Measurements from ENCODE around the gene SNAI3. TPM values are rescaled to one million over a fixed set of nuclear protein-coding genes. Genes with fewer than 3 reads are reported as not detected.

SNAI3 gene
- total and polyA plus RNA-seq, 9 of the 15 experiments (the other 6 are each of a cell fraction or from before 2014, with no cell fraction given): 0.04 to 4.1 (median 0.80) TPM; not detected in 1

GRCh38 chr16:88726981-88727380 lies 40.7 kb upstream of the SNAI3 start (continued):
- TF ChIP-seq HMGN3 (IDR thresholded peaks at IDR 0.05; ENCODE audit: borderline replicate concordance, extremely low read depth, insufficient read length, low read depth, low read length) (no peak), HNRNPH1 (optimal IDR thresholded peaks at IDR 0.05; ENCODE audit: low read depth, low read length) (no peak)

DNA sequence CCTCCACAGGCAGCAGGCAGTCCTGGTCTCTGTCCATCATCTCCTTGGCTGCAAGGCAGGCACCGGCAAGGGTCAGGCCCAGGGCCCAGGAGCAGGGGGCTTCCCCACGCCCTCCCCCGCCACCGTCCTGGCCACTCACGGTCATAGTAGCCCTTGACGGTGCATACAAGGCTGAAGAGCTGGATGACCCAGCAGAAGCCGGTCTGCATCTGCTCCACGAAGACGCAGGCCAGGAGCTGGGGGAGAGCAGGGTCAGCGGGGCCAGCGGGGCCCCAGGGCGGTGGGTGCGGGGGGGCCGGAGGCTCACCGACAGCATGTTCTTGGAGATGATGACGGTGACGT lies 40.1 kb upstream of the SNAI3 start:
- Histone ChIP-seq H3K4me3 (no peak overlapping the region), H3K36me3 (ENCODE audit: control insufficient read depth, insufficient read depth, low read length) (peaks cover 86% of the 10 kb centered on the region; the same call in 2 of the 3 replicates), H3K27ac (ENCODE audit: extremely low read depth, low read depth, low read length) (no peak overlapping the region), H3K9me3 (replicated peaks; ENCODE audit: control insufficient read depth, insufficient read depth, low read depth, low read length) (no peaks in the 10 kb centered on the region), H3K27me3 (ENCODE audit: control insufficient read depth in 2 of 2, insufficient read depth in 2 of 2, low read length in 2 of 2) (no peaks in the 10 kb centered on the region), H2AFZ (ENCODE audit: low read depth, low read length) (no peak overlapping the region), H3K9ac (ENCODE audit: insufficient read depth in 1 of 2, low read depth in 2 of 2, low read length in 2 of 2) (peak overlapping the region in 1 of 2 experiments; percentile 56; a peak in 2 of 4 replicates), H4K20me1 (replicated peaks; ENCODE audit: control insufficient read depth, insufficient read depth, low read length) (no peaks in the 10 kb centered on the region; the same call in 1 of the 2 replicates), H3K4me1 (replicated peaks in 1 of 2; ENCODE audit: control insufficient read depth in 2 of 2, insufficient read depth in 2 of 2, low read length in 2 of 2) (peaks cover 0 to 52% of the 10 kb centered on the region in 2 experiments; a peak in 2 of 5 replicates), H3K79me2 (ENCODE audit: control insufficient read depth, insufficient read depth, low read length) (no peaks in the 10 kb centered on the region), H3K9me1 (ENCODE audit: control insufficient read depth, insufficient read depth, low read length) (no peaks in the 10 kb centered on the region), H3K4me2 (ENCODE audit: insufficient read depth, low read length) (no peak overlapping the region)
- BruUV-seq (replicated peaks): no TSS peak
- ChIA-PET CTCF (ENCODE audit: low intra/inter-chr PET ratio) (no interaction called here), POLR2A (no interaction called here)
- in situ Hi-C loops (cut with MboI): no loop called here
- ATAC-seq (no peak), DNase-seq (ENCODE audit: extremely low read depth in 1 of 4, low spot score in 3 of 4) (no peak), FAIRE-seq (no peak)
- intact Hi-C loops (cut with micrococcal nuclease): no loop called here
- 96% methylated on average over 13 of the region's 17 CpGs for WGBS (ENCODE audit: insufficient coverage, low coverage, missing lambda C conversion rate)
- TF ChIP-seq ATF7 (IDR thresholded peaks at IDR 0.05): no peak
- TF ChIP-seq ZKSCAN3 (CRISPR knock-in tag; IDR thresholded peaks at IDR 0.05): no peak
- TF ChIP-seq ZNF79 (CRISPR knock-in tag; IDR thresholded peaks at IDR 0.05; ENCODE audit: low read depth): no peak
- TF ChIP-seq, protein P1, sequence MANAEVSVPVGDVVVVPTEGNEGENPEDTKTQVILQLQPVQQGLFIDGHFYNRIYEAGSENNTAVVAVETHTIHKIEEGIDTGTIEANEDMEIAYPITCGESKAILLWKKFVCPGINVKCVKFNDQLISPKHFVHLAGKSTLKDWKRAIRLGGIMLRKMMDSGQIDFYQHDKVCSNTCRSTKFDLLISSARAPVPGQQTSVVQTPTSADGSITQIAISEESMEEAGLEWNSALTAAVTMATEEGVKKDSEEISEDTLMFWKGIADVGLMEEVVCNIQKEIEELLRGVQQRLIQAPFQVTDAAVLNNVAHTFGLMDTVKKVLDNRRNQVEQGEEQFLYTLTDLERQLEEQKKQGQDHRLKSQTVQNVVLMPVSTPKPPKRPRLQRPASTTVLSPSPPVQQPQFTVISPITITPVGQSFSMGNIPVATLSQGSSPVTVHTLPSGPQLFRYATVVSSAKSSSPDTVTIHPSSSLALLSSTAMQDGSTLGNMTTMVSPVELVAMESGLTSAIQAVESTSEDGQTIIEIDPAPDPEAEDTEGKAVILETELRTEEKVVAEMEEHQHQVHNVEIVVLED (CRISPR knock-in tag; IDR thresholded peaks at IDR 0.05): no peak
- no peak for TF ChIP-seq GATAD2A (IDR thresholded peaks at IDR 0.05)
- no peak for TF ChIP-seq MCM3 (IDR thresholded peaks at IDR 0.05)
- no peak for TF ChIP-seq HNRNPK (IDR thresholded peaks at IDR 0.05; ENCODE audit: low read depth, low read length, poor library complexity, severe bottlenecking)
- TF ChIP-seq POLR2A (conservative IDR thresholded peaks at IDR 0.05): no peak
- TF ChIP-seq CREB1 (IDR thresholded peaks at IDR 0.05): no peak
- TF ChIP-seq CREB1 (CRISPR knock-in tag; IDR thresholded peaks at IDR 0.05): no peak
- no peak for TF ChIP-seq CHD4 (IDR thresholded peaks at IDR 0.05; ENCODE audit: insufficient read depth, insufficient replicate concordance, low read depth, low read length, poor library complexity, severe bottlenecking)
- no peak for TF ChIP-seq ZNF282 (CRISPR knock-in tag; IDR thresholded peaks at IDR 0.05)
- TF ChIP-seq PHB2 (IDR thresholded peaks at IDR 0.05; ENCODE audit: low read depth): no peak
- TF ChIP-seq ZNF23 (CRISPR knock-in tag; IDR thresholded peaks at IDR 0.05): no peak
- no peak for TF ChIP-seq RFX7 (CRISPR knock-in tag; IDR thresholded peaks at IDR 0.05)
- no peak for TF ChIP-seq BCOR (IDR thresholded peaks at IDR 0.05)
- TF ChIP-seq MAX (CRISPR knock-in tag; IDR thresholded peaks at IDR 0.05): no peak
- TF ChIP-seq FOSL1 (tag; conservative IDR thresholded peaks at IDR 0.05): no peak
- no peak for TF ChIP-seq ZNF384 (IDR thresholded peaks at IDR 0.05; ENCODE audit: low read depth, low read length)

Measured in K562 (cell line).